ENCODE results near the gene ABCC10.

- TF ChIP-seq CTCF (IDR thresholded peaks at IDR 0.05) (no peak), POLR2A (IDR thresholded peaks at IDR 0.05) (no peak)
Observed at GRCh38 chr6:43469947-43470346, 42.6 kb downstream of the ABCC10 start.

Measured in esophagus squamous epithelium (tissue), 4 donors.